Endothelial cell of umbilical vein (primary cell): ENCODE data around the gene SH3BP4. TPM values are rescaled to one million over a fixed set of nuclear protein-coding genes. Genes with fewer than 3 reads are reported as not detected.
A peak's percentile ranks its signal among the peaks of the same experiment; 100 is the strongest.

Source experiments
- BruUV-seq: library from RNA; stranded (reverse); fragments of 400-500 nt; replicated peaks from 2 replicates; lab custom pipeline; 2021; lab: Mats Ljungman, UMichigan
- CTCF ChIA-PET: fragments of 300-600, 350-600 bp; sonication (Branson Sonifier 250); formaldehyde crosslinking; loops from one replicate; lab custom pipeline; 2021; ENCODE audit warnings: antibody characterized with exemption, inconsistent platforms; lab: Charles Lee
- POLR2A ChIA-PET: fragments of 300-600, 350-600 bp; sonication (Branson Sonifier 250); formaldehyde crosslinking; loops from one replicate; lab custom pipeline; 2021; ENCODE audit warnings: antibody characterized with exemption, inconsistent platforms; lab: Charles Lee
- DNase-seq: peaks from one replicate; pipeline ENCODE4 v3.0.0-alpha.2; 2011; ENCODE audit warnings: low read depth, low spot score
- FAIRE-seq: peaks from 2 replicates; lab custom pipeline; 2011; peaks lifted over from hg19 to GRCh38; lab: Jason Lieb, UNC
- H2AFZ ChIP-seq: 2 replicates; pipeline ENCODE4 v1.6.0; 2012; ENCODE audit warnings: low read depth, low read length, control low read depth, inconsistent platforms
- H3K27ac ChIP-seq: 2 replicates; pipeline ENCODE4 v1.5.1; 2011; ENCODE audit warnings: low read depth, mild to moderate bottlenecking, control low read depth, low read length, moderate library complexity; ENCODE audit not compliant: insufficient read depth
- H3K27me3 ChIP-seq, 2 experiments: 2 replicates each; pipeline versions ENCODE4 v1.6.0 to v1.6.1; 2011; ENCODE audit warnings: low read length in 2 of 2, mixed read lengths in 1 of 2; ENCODE audit not compliant: control insufficient read depth in 2 of 2, insufficient read depth in 2 of 2
- H3K36me3 ChIP-seq, 2 experiments: 2 replicates in 1 of 2; 3 replicates in 1 of 2; pipeline ENCODE4 v1.5.1; 2011; ENCODE audit warnings: low read length in 2 of 2, mild to moderate bottlenecking in 1 of 2, moderate library complexity in 1 of 2; ENCODE audit not compliant: control insufficient read depth in 2 of 2, insufficient read depth in 2 of 2; ENCODE audit errors: extremely low read depth in 1 of 2
- H3K4me1 ChIP-seq: 3 replicates; pipeline ENCODE4 v1.5.1; 2011; ENCODE audit warnings: mild to moderate bottlenecking, low read length; ENCODE audit not compliant: control insufficient read depth, insufficient read depth; ENCODE audit errors: extremely low read depth
- H3K4me2 ChIP-seq: 2 replicates; pipeline ENCODE4 v1.6.1; 2011; ENCODE audit warnings: low read length, control low read depth, mixed read lengths; ENCODE audit not compliant: insufficient read depth
- H3K4me3 ChIP-seq, 3 experiments: fragments of 200-600 bp in 1 of 3; sonication (generic), shearing (Covaris generic) in 1 of 3; replicated peaks in 1 of 3; 2 replicates each; pipeline ENCODE4 v1.5.1; 2011 to 2016; ENCODE audit warnings: control low read depth in 3 of 3, low read length in 3 of 3, mild to moderate bottlenecking in 2 of 3, inconsistent platforms in 1 of 3, low read depth in 1 of 3, moderate library complexity in 1 of 3; ENCODE audit not compliant: insufficient read depth in 1 of 3
- H3K79me2 ChIP-seq: 2 replicates; pipeline ENCODE4 v1.6.0; 2012; ENCODE audit warnings: low read length, inconsistent platforms; ENCODE audit not compliant: control insufficient read depth, insufficient read depth
- H3K9ac ChIP-seq: replicated peaks from 2 replicates; pipeline ENCODE3; 2011; ENCODE audit warnings: low read length, control low read depth; ENCODE audit not compliant: insufficient read depth; ENCODE audit errors: extremely low read depth
- H3K9me1 ChIP-seq: replicated peaks from 3 replicates; pipeline ENCODE4 v1.6.0; 2011; ENCODE audit warnings: mild to moderate bottlenecking, low read length; ENCODE audit not compliant: control insufficient read depth, insufficient read depth; ENCODE audit errors: extremely low read depth
- H3K9me3 ChIP-seq: replicated peaks from 2 replicates; pipeline ENCODE4 v1.5.1; 2012; ENCODE audit warnings: low read length, inconsistent platforms; ENCODE audit not compliant: control insufficient read depth, insufficient read depth
- H4K20me1 ChIP-seq: replicated peaks from 2 replicates; pipeline ENCODE3; 2011; ENCODE audit warnings: mild to moderate bottlenecking, low read length; ENCODE audit not compliant: control insufficient read depth, insufficient read depth; ENCODE audit errors: extremely low read depth
- CTCF ChIP-seq, 2 donors: IDR thresholded peaks; 1 replicate in 1 of 2; 2 replicates in 1 of 2; pipeline ENCODE4 v1.5.1; 2011; ENCODE audit warnings: low read length in 2 of 2, mild to moderate bottlenecking in 2 of 2, moderate library complexity in 2 of 2, control low read depth in 1 of 2, inconsistent platforms in 1 of 2, low read depth in 1 of 2; ENCODE audit not compliant: insufficient read depth in 1 of 2; ENCODE audit errors: extremely low read depth in 1 of 2
- EZH2 ChIP-seq: IDR thresholded peaks from 2 replicates; pipeline ENCODE4 v1.6.1; 2012; ENCODE audit warnings: borderline replicate concordance, low read depth, mild to moderate bottlenecking, moderate library complexity, low read length, inconsistent platforms; ENCODE audit not compliant: severe bottlenecking
- FOS ChIP-seq: IDR thresholded peaks from 2 replicates; pipeline ENCODE4 v1.6.1; 2011; ENCODE audit warnings: mild to moderate bottlenecking, low read length, moderate library complexity, borderline replicate concordance; ENCODE audit not compliant: insufficient read depth
- GATA2 ChIP-seq: IDR thresholded peaks from 2 replicates; pipeline ENCODE4 v1.7.0; 2011; ENCODE audit warnings: low read depth, mild to moderate bottlenecking, moderate library complexity, mixed read lengths, low read length; ENCODE audit not compliant: insufficient read length, insufficient read depth
- JUN ChIP-seq: IDR thresholded peaks from 2 replicates; pipeline ENCODE4 v1.6.1; 2011; ENCODE audit warnings: borderline replicate concordance, low read depth; ENCODE audit not compliant: insufficient read length, insufficient read depth
- MAX ChIP-seq: IDR thresholded peaks from 2 replicates; pipeline ENCODE4 v1.6.1; 2011; ENCODE audit not compliant: insufficient read depth, insufficient read length
- MYC ChIP-seq: IDR thresholded peaks from one replicate; pipeline ENCODE4 v1.6.1; 2011; ENCODE audit warnings: mild to moderate bottlenecking, low read depth, low read length
- POLR2A ChIP-seq: IDR thresholded peaks from 2 replicates; pipeline ENCODE4 v1.6.1; 2012; ENCODE audit warnings: low read depth, mild to moderate bottlenecking, control low read depth, low read length
- POLR2AphosphoS5 ChIP-seq: IDR thresholded peaks from 2 replicates; pipeline ENCODE4 v1.6.1; 2012; ENCODE audit warnings: low read depth, mild to moderate bottlenecking, control low read depth, low read length, moderate library complexity; ENCODE audit not compliant: insufficient read depth
- dilution Hi-C: fragments of 300-500 bp; cut with MboI; formaldehyde crosslinking; loops from one replicate; pipeline ENCODE4 v1.15.0; 2019; ENCODE audit warnings: low sequenced_read_pairs; ENCODE audit not compliant: extremely low pct_ligation_motif_present
- intact Hi-C: fragments of 100-400 bp; cut with micrococcal nuclease; formaldehyde crosslinking; loops from one replicate; pipeline ENCODE4 v1.10.0; 2022
- polyA plus RNA-seq, 4 experiments: library from polyadenylated mRNA; depleted of rRNA in 3 of 4; stranded (reverse) in 3 of 4; unstranded in 1 of 4; fragments of >200 nt; gene quantifications; 2 replicates each; pipeline versions ENCODE4 v1.2.1 to v1.2.3, GENCODE V29; 2011 to 2012; ENCODE audit warnings: missing spikeins in 1 of 4
- total RNA-seq: library from RNA; stranded (reverse); gene quantifications from 2 replicates; pipeline ENCODE4 v1.2.3, GENCODE V29; 2021

Gene SH3BP4
- total and polyA plus RNA-seq, 2 donors (not counting 3 experiments of a cell fraction or from before 2014, with no cell fraction given) = 85.2 to 100.0 TPM

GRCh38 chr2:234970477-234970882, 18.7 kb downstream of the SH3BP4 start:
- no peak overlapping the region for H2AFZ ChIP-seq
- peaks cover 41% of the 10 kb centered on the region for H3K4me1 ChIP-seq
- no peaks in the 10 kb centered on the region for H4K20me1 ChIP-seq
- peaks cover 93% of the 10 kb centered on the region for H3K79me2 ChIP-seq
- H3K9me1 ChIP-seq = no peaks in the 10 kb centered on the region
- dilution Hi-C loops (no loop called here), intact Hi-C loops (loop anchor here (1.0 kb wide), 2 partner anchors 10 to 11 kb away; no protein-coding TSS in a partner anchor)
- H3K4me2 ChIP-seq = peak overlapping the region; percentile 46
- no peak overlapping the region for H3K4me3 ChIP-seq
- ChIA-PET CTCF (interaction anchor here (1.2 to 3.6 kb wide), 2 partner anchors 11 to 89 kb away, joined by 4 to 18 read pairs; no protein-coding TSS in a partner anchor), POLR2A (interaction anchor here (0.8 to 3.5 kb wide), 2 partner anchors 11 to 12 kb away, joined by 3 to 21 read pairs; no protein-coding TSS in a partner anchor)
- peak overlapping the region; percentile 84 for H3K27ac ChIP-seq
- TF ChIP-seq EZH2 (no peak), POLR2A (no peak), MAX (no peak), GATA2 (no peak), CTCF (IDR thresholded peaks at IDR 0.05; ENCODE audit: extremely low read depth in 1 of 2, insufficient read depth in 1 of 2, low read depth in 1 of 2, low read length in 2 of 2) (no peak), POLR2AphosphoS5 (peak; percentile 25), MYC (no peak), FOS (peak; percentile 87), JUN (peak; percentile 91)
- no peaks in the 10 kb centered on the region for H3K9me3 ChIP-seq
- H3K9ac ChIP-seq = peak overlapping the region; percentile 64
- peak; percentile 89 for FAIRE-seq
- no TSS peak for BruUV-seq
- H3K36me3 ChIP-seq = peaks cover 2 to 3% of the 10 kb centered on the region in 2 experiments
- DNase-seq = peak; percentile 82
- H3K27me3 ChIP-seq = no peaks in the 10 kb centered on the region
